GM18517 (cell line): ENCODE data around the gene CEP170B.

Experiments used
- ATAC-seq: cut with Tn5 transposase; IDR thresholded peaks from one replicate; pipeline ENCODE4 v1.9.1; 2021; ENCODE audit warnings: mild to moderate bottlenecking, moderate library complexity; ENCODE audit not compliant: unreplicated experiment

The CEP170B gene

DNA sequence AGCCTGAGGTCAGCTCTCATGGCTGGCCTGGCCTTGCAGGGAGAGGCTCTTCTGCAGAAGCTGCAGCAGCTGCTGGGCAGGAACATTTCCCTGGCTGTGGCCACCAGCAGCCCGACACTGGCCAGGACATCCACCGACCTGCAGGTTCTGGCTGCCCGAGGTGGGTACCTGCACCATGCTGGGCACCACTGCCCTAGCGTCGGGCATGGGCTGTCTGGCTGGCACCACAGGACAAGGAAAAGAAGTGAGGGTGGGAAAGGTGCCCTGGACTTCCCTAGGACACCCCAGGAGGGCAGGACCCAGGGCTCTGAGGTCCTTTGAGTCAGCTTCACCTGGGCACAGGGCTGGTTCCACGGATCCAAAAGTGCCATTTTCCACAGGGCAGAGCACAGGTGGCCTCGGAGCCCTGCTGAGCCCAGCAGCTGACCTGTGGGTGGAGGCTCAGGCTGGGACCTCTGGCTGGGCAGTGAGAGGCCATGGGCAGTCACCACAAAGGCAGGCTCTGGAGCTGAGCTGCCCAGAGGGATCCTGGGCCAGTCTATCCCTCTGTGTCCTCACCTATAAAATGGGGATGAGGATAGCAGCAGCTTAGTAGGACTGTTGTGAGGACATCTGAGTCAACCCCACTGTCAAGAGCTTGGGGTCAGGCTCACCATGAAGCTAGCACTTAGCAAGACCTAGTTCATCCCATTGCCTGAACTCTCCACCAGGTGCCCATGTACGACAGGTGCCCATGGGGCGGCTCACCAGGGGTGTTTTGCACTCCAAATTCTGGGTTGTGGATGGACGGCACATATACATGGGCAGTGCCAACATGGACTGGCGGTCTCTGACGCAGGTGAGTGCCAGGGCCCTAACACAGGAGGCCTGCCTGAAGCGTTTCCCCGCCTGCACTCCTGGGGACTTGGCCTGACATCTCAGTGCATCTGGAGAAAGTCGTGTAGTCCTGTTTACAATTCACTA is 64.5 kb downstream of the CEP170B start:
- ATAC-seq: no peak

DNA sequence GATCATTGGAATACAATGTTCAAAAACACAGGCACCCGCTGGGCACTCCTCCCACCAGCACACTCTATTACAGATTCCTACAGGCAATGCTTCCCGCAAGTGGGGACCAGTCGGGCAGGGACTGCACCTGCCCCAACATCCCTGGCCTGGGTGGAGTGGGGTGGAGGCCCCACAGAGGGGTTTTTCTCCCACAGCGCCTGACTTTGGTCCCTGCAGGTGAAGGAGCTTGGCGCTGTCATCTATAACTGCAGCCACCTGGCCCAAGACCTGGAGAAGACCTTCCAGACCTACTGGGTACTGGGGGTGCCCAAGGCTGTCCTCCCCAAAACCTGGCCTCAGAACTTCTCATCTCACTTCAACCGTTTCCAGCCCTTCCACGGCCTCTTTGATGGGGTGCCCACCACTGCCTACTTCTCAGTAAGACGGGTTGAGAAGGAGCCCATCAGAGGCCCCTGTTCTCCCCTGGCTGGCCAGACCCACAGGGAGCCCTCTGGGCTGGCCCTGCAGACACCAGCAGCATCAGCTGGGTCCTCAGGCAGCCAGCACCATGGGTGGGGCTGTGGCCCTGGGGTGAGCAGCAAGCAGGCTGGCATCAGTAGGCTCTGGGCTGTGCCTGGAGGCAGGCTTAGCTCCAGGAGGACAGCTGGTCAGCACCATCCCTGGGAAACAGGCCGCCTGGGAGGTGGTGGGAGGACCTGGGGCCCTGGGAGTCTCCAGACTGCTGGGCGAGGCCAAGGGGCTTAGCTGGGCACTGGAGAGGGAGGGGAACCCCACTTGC is 65.6 kb downstream of the CEP170B start:
- no peak for ATAC-seq

DNA sequence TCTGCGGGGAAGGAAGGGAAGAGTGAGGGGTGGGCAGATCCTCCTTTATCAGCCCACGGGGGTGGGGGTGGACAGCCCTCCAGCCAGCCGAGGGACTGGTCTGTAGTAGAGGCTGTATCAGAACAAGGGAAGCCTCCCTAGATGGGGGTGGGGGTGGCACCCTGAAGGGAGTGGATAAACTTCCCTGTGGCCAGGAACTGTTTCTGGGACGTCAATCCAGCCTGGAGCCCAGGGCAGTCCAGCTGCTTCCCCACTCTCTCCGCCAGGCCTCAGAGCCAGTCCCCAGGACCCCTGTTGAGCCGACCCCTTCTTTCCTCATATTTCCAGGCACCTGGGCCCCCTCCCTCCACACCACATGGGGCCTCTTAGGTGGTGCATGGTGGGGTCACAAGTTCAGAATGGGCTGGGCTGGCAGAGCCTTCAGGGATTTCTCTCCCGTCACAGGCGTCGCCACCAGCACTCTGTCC is 66.3 kb downstream of the CEP170B start:
- no peak for ATAC-seq

DNA sequence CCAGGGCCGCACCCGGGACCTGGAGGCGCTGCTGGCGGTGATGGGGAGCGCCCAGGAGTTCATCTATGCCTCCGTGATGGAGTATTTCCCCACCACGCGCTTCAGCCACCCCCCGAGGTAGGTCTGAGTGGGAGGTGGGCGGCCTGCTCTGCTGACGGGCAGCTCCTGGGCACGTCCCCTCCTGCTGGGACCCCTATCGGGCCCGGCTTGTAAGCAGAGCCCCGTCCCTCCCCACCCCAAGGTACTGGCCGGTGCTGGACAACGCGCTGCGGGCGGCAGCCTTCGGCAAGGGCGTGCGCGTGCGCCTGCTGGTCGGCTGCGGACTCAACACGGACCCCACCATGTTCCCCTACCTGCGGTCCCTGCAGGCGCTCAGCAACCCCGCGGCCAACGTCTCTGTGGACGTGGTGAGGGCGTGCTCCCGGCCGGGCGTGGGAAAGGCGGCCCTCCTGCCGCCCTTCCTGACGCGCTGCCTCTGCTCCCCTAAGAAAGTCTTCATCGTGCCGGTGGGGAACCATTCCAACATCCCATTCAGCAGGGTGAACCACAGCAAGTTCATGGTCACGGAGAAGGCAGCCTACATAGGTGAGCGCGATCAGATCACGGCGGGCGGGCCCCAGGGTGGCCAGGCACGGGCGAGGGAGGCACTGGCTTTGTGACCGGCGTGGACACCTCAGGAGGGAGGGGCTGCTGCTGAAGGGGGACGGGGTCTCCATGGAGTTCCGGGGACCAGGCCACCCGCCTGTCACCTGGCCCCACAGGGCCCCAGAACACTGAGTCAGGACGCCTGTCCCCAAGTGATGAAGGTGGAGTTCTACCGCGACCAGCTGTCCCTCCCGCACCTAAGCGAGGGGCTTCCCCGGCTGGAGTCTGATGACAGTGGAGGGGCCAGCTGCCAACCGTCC is 67.0 kb downstream of the CEP170B start:
- no peak for ATAC-seq

DNA sequence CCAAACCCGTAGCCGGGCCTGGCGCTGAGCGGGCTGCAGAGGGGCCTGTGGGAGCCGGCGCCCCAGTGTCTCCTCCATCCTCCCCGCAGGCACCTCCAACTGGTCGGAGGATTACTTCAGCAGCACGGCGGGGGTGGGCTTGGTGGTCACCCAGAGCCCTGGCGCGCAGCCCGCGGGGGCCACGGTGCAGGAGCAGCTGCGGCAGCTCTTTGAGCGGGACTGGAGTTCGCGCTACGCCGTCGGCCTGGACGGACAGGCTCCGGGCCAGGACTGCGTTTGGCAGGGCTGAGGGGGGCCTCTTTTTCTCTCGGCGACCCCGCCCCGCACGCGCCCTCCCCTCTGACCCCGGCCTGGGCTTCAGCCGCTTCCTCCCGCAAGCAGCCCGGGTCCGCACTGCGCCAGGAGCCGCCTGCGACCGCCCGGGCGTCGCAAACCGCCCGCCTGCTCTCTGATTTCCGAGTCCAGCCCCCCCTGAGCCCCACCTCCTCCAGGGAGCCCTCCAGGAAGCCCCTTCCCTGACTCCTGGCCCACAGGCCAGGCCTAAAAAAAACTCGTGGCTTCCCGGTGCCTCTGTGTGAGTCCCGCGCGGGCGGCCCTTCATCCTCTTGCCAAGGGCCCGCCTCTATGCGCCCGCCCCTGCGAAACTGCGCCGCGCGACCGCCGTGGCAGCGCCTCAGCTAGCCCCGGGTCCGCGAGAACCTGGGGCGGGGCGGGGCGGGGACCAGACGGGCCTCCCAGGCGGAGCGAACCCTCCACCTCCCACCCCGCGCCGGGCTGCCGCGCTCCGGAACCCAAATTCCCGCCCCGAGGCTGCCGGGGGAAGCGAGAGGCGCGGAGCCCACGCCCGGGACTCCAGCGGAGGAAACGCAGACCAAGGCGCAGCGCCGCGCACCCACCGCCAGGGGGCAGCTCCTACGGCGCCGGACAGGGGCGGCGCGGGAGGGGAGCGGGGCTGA is 67.9 kb downstream of the CEP170B start:
- ATAC-seq: no peak

DNA sequence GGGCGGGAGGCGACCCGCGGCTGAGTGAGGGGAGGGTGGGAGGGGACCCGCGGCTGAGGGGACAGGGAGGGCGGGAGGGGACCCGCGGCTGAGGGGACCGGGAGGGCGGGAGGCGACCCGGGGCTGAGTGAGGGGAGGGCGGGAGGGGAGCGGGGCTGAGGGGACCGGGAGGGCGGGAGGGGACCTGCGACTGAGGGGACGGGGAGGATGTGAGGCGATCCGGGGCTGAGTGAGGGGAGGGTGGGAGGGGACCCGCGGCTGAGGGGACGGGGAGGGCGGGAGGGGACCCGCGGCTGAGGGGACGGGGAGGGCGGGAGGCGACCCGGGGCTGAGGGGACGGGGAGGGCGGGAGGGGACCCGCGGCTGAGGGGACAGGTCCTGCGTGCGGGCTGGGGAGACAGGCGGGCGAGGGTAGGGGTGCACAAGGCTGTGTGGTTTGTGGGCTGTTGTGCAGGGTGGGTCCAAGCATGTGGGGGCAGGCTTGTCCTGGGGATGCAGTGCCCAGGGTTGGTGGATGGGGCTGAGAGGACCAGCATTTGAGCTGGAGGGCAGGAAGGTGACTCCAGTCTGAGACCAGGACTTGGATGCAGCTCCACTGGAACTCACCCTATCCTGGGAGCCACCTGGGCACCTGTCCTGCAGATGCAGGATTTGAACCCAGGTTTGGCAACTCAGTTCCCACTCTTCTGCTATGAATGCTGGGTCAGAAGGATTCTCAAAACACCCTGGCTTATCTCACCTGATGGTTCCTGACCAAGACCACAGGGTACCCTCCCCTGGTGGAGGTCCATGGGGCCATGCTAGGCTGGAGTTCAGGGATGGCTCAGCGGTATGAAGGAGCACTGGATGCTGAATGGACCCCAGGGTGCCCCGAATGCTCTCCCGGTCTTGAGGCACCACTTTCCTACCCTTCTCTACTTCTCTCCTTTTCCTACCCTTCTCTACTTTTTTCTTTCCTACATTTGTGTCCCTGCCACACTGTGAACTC is 69.0 kb downstream of the CEP170B start:
- no peak for ATAC-seq

DNA sequence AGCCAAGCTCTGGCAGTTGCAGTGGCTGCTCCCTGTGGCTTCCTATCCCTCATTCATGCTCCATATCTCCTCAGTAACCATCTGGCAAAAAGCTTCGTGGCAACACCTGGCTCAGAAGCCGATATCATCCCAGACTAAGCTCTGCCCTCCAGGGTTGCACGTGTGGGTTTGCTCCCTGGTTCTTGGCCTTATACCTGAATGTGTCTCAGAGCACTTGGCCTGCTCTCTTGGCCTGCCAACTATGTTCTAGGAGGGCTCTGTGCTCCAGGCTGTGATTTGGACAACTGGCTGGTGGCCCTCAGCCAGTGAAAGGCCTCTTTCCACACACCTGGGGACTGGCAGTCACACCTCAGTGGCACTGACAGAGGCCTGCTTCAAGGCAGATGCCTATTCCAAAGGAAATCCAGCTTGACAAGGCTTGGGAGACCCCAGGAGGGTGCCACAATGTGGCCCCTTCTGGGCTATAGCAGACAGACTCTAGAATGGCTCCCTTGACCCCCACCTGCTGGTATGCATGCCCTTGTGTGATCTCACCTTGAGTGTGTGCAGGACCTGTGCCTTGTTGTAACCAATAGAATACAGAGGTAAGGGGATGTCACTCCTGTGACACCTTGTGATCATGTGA is 70.1 kb downstream of the CEP170B start:
- ATAC-seq: no peak

DNA sequence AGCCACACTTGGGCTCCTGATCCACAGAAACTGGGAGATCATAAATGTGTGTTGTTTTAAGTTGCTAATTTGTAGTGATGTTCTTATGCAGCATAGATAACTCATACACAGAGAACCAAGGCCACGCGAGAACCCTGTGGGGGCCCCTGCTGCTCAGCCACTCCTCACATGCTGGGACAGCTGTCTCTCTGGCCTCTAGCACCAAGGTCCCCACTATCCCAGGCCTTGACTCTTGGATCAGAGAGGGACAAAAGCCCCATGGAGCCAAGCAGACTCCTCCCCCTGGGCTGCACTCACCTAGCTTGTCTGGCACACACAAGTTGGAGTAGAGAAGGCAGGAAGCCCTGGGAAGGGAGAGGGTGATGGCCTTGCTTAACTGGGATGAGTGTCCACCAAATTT is 70.9 kb downstream of the CEP170B start:
- ATAC-seq: no peak

DNA sequence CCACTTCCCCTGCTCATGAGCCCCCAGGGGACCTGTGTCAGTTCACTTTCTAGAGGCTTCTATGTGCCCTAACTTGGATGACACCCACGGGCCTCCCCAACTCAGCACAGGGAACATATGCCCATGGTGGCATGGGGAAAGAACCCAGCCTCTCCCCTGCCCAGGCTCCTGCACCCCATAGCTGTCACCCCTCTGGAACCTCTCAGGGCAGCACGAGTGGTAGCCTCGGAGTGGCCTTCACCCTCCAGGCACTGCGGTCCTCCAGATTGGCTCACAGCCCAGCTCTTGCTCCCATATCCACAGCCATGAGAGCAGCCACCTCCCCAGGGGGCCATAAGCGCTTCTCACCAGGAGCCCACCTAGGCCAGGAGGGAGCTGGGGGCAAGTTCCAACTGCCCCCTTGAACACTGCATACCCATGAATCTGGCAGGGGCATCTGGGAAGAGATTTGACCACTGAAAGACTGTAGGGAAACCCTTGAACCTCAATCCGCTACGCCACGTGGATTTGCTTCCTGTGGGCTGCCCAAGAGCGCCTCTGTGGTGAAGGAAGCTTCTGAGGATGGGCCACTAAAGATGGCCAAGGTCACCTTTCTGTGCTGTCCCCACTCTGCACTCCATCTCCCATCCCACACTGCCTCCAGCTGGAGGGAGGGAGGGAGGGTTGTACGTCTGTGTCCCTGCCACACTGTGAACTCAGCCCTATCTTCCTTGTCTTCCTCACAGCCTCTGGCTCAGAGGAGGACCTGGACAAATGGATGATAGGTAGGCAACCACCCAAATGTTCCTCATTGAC is 71.5 kb downstream of the CEP170B start:
- ATAC-seq: no peak

DNA sequence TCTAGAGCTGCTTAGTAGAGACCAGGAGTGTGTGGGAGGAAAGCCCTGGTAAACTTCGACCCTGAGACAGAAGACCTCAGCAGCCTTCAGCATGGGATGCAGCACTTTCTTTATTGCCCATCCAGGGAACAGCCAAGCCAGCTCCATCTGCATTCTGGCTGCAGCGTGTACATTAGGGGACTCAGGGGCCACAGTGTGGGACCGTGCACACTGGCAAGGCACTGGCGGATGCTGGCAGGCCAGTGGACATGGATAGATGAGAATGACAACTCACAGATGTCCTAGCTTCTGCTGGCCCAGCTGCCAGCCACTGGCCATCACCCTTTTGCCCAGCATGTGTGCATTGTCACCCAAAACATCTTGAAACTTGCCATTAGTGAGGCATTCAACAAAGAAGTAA is 72.1 kb downstream of the CEP170B start:
- no peak for ATAC-seq

DNA sequence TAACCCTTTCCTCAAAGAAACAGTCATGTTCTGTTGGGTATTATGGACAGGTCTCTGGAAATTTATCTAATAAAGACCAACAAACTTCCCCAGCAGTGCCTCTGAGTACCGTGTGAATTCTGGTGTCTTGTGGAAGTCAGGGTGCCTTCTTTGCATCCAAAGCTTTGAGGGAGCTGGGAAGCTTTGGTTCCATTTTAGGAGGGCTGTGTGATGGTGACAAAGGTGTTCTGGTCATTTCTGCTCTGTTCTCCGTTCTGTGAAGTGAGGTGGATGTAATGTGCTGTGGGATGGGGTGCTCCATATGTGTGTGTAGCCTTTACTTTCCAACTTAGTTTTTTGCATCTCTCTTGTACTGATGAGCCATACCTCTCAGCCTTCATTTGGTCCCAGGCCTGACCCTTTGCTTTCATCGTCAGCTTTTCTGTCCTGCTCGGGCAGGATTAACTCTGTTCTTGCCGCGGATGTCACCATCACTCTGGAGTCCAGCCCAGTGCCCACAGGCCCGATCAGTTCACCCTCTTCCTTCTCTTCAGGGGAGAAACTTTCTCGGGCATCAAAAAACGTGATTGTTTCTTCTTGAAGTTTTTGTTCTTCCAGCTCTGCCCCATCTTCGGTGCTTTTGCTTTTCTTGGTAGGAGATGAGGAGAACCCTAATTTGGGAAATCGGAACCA is 72.8 kb downstream of the CEP170B start:
- ATAC-seq: no peak

DNA sequence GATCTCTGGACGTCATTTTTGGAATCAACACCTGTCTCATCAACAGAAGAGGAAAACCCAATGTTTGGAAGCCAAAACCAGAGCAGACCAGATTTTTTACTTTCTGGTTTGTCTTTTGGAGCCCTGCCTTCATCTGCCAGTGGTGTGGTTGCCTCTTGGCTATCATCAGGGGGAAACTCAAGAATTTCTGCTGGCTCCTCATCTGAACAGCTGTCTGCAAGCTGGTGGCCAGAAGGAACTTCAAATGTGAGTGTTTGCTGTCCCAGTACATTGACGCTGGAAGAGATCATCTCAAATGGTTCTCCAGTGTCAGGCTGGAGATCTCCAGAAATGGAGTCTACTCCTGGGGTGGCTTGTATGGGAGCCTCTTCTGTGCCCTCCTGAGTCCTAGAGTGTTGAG is 73.4 kb downstream of the CEP170B start:
- no peak for ATAC-seq

DNA sequence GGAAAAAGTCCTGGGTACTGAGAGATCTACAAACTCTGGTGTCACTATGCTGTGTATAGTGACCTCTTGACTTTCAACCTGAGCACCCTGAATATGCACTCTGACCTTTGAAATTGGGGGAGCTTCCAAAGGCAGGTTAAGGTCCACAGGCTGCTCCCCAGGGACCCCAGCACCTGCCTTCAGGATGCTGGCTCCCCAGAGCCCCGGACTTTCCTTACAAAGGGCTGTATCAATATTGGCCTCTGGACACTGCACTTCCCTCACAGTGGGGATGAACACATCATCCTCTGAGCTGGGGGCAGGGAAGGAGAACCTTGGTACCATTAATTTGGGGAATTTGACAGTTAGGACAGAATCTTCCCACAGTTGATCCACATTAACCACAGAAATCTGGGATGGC is 73.9 kb downstream of the CEP170B start:
- ATAC-seq: no peak

DNA sequence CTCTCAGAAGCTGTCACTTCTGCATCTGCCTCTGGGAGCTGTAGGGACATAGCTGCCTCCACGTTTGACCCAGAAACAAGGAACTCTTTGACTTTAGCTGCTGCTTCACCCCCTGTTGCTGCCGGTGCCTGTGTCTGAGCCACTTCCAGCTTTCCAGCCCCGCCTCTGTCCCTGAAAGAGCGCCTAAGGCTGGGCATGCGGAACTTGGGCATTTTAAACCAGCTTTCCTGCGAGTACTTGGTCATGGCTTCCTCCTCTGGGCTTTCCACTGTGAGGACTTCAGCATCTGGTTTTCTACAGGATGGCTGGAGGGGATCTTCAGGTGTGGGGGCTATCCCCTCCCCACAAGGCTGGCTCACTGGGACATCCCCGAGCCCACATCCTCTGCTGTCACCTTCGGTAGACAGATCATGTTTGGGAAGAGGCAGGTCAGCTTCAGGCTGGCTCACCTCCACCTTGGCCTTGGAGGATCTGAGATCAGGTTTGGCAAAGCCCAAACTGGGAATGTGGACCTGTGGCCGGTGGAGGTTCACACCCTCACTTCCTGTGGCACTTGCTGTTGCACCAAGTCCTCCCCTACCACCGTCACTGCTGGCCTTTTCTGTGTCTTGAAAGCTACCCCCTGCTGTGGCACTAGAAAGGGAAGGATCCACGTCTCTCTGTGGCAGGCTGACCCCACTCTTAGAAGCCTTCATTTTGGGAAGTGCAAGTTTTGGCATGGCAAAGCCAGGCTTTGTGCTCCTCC is 74.8 kb downstream of the CEP170B start:
- ATAC-seq: no peak

DNA sequence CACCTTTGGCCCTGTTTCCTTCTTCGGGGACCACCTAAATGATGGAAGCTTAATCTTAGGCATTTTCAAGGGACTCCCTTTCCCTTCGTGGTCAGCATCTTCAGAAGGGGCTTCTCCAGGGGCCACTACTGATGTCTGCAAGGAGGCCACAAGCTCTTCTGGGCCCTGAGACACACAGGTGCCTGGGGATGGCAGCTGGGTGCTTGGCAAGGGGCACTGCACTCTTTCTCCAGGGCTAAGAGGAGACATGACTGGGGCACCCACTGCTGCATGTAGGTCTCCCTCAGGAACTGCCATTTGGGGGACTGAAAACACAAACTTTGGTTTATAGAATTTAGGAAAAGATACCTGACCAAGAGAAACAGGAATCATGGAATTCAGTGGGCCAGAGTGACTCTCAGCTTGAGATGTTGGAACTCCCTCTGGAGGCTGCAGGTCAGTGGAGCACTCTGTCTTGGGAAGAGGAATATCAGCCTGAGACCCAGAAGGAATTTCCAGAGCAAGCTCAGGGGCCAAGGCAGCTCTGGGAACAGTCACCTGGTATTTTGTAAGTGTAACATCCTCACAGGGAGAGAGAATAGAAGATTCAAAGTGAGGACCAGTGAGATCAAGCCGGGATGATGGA is 75.6 kb downstream of the CEP170B start:
- ATAC-seq: no peak
